Fibroblast of skin of right biceps (primary cell): ENCODE measurements around the gene CYSTM1.
A peak's percentile ranks its signal among the peaks of the same experiment; 100 is the strongest.

Experiments used
- DNase-seq: peaks from one replicate; pipeline ENCODE4 v3.0.0-alpha.2; 2013

CYSTM1 gene

DNA sequence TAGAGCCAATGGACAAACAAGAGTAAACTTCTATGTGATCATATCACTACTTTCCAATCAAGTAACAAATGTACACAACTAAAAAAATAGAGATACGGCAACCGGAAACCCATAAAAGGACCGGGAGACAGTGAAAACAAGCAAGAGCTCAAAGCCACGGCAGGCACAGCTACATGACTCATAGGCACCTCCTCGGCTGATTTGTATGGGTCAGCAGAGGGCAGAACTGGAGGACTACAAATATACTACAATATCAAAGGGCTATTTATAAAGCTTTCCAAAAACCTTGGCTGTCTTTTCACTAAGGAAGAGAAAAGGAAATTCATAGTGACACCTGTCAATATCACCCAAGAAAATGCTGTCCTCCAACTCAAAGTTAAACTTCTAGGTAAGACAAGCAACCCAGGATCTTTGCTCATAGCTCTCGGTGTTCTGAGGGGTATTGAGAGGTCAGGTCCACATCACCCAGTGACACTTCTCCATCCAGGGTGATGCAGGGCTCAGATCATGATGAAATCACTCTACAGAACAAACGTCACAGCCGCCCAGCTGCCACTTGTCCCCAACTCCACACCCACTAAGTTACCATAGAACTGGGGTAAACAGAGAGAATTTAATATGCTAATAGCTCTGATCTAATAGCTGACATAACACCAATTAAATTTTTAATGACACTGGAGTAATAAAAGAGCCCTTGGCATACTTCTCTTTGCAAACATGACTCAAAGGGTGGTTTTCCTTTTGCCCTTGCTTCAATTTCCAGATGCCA lies 86.6 kb downstream of the CYSTM1 start:
- DNase-seq = peak; percentile 74

DNA sequence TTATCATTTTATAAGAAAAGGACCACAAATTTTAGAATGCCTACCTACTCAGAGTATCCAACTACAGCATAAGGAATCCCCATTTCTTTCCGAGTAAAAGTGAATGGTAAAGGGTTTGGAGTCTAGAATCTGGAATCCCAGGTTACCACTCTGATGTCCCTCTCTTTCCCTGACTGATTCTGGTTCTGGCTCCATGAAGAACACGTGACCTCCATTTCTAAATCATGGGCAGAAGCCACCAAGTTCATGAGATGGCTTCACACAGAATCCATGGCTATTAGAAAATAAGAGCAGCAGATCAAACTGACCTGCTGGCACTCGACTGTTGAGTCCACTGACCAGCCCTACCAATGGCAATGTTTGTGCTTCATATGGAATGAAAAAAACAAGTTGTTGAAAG lies 87.2 kb downstream of the CYSTM1 start:
- no peak for DNase-seq

DNA sequence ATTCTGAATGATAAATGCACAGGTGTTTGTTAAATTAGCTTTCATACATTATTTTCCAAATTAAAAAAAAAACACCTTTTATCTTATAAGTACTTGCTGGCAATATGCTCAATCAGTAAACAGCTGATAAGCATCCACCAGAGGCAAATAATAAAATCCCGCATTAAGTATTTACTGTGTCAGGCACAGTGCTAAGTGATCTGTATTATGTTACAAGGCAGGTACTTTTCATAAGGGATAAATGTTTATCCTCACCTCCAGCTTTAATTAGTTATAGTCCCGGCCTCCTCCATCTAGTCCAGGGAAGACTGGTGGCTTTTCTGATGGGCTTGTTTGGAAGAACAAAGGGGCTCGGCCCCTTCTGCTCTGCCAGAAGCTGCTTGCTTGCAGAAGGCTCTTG lies 87.9 kb downstream of the CYSTM1 start:
- no peak for DNase-seq

DNA sequence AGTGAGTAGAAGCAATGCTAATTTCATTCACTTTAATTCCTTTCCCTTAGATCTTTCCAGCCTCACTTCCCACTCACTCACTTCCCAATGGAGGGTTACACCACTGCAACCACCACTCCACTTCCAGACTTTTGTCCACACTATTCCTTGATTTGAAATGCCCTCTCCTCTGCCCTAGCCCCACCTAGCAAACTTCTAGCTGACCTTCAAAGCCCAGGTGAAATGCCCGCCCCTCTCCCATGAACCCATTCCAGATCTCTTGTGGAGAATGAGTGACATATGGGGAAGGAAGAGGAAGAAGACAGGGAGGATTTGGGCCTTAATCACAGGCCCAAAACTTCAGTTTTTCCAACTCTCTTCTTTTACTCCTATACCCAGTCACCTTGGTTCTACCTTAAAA lies 90.9 kb downstream of the CYSTM1 start:
- no peak for DNase-seq

DNA sequence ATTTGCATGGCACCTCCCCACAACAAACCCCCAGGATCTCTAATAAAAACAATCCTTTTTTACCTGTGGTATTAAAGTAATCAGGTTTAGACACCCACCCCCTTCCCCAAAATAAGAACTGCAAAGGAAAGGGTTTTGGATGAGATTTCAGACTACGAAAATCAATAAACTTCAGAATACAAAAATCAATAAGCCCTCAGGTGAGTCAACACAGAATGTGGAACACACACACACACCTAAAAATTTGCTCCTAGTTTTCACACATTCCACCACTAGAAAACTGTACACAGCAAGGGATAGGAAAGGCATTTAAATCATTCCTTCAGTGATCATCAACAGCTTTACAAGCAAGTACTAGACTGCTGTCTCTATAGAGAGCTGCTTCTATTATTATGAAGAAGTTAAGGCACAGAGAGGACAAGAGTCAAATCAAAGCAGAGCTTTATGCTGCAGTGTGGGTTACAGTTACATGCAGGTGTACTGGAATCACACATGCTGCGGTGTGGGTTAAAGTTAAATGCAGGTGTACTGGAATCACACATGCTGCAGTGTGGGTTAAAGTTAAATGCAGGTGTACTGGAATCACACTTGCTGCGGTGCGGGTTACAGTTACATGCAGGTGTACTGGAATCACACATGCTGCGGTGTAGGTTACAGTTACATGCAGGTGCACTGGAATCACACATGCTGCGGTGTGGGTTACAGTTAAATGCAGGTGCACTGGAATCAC lies 91.6 kb downstream of the CYSTM1 start:
- DNase-seq = no peak

DNA sequence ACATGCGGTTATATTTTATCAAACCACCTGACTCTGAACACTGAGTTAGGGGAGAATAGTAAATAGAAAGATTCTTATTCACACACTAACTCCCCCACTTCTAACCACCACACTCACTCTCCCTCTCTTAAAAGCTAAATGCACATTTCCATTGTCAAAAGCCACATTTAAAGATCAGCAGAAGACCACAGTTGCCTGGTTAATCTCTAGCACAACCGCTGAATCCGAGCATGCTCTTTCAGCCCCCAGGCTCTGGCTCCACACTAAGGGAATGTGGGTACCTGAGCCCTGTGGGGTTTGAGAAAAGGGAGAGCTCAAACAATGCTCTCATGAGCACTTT lies 92.2 kb downstream of the CYSTM1 start:
- no peak for DNase-seq

DNA sequence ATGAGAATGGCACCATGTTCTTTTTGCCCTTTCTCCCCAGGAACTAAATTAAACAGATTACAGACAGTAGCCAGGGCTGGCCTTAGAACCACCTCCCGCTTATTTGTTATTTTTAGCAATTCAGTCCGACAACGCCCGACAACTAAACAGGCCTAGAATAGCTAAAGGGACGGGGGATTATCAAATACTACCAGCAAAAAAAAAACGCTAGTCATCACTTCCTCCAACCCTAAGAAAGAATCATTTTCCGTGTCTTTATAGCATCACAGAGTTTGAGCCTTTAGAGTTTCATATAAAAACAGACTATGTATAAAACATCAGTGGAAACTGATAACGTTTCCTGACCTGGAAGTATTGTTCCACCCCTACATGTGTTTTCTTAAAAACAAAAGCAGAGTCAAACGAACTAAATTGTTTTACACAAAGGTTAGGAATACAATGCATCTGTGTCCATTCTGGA lies 92.6 kb downstream of the CYSTM1 start:
- DNase-seq = no peak

DNA sequence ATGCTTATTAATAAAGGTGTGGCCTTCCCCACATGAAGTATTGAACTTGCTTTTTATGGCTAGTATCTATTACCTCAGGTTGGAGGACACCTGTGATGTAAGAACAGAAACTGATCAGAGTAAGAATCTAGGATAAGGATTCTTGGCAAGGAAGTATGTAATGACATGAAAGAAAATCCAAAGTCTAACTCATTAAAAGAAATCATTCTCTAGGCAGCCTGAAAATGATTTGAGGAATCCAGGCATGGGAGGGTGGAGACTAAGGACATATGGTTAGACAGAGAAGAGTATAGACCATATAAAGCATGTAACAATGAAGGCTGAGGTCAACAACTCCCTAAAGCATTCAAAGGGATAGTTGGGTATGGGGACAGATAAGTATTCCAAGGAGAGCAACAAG lies 95.0 kb downstream of the CYSTM1 start:
- DNase-seq = no peak

DNA sequence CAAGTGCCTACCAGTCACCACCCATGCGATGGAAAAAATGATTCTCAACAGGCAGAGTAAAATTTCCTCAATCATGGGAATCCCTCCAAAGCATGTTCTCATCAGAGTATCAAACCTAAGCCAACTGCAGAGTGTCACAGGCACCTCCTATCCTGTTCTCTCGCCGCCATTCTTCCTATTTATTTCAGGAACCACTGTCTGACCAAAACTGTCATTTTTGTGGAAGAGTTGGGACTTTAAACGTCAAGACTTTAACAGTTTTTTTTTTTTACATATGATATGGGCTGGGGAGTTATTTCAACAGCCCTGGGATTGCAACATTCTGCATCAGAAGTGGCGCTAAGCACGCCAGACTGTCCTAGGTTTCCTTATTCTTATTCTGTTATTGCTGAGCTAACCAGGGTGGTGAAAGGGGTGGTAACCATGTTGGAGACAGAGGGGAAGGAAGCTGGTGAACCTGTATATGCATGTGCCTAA lies 98.5 kb downstream of the CYSTM1 start:
- no peak for DNase-seq

DNA sequence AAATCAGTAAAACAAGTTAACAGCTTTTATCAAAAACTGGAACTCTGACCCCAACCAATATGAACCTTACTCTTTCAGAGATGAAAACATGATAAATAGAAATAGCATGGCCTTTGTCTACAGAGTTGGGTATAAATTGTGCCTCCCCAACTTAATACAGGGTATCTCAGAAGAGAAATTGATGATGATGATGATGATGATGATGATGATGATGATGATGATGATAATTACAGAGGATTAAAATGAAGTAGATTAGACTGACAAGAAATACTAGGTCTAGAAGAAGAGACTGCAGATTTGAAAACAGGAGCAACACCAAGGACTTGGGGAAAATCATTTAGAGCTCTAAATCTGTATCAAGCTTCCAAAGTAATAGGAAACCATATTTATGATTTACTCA lies 100.8 kb downstream of the CYSTM1 start:
- no peak for DNase-seq

DNA sequence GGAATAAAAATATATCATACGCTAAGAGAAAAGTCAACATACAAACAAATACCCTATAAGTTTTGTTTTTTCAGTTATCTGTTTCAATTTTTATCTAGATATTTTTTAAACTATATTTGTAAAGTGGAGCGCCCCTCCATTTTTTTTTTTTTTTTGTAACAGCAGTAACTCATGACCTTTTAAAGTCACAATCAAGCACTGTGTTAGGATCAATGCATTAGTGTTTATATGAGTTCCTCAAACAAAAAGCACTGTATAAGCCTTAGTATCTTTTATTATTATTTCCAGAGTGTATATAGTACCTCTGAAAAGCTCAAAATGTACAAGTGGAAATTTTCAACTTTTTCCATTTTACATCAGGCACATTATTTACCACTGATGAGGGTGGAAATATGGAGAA lies 107.3 kb downstream of the CYSTM1 start:
- DNase-seq = no peak

DNA sequence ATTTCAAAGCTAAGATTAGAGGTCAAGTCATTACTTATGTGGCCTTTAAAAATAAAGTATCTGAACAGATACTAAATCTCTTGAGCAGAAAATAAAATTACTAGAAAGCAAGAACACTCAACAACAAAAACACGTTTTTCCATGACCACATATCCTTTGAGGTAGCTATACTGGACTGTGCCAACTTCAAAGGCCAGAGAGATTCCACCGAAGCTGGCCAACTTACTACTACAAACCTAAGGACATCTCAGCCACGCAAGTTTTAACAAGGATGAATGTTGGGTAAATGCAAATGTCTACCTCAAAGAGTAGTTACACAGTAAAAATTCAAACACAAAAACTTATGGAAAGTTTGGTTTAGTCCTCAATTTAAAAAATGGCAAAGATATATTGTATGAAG lies 109.0 kb downstream of the CYSTM1 start:
- no peak for DNase-seq

DNA sequence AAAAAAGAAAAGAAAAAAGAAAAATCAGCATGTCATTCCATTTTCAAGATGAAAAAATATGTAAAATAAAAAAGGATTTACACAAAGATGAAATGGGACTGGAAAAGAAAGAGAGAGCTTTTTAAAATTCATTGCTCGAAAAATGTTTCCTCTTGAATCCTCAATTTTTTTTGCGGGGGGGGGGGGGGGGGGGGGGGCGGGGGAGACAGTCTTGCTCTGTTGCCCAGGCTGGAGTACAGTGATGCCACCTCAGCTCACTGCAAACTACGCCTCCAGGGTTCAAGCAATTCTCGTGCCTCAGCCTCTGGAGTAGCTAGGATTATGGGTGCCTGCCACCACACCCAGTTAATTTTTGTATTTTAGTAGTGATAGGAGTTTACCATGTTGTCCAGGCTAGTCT lies 111.4 kb downstream of the CYSTM1 start:
- DNase-seq = no peak

DNA sequence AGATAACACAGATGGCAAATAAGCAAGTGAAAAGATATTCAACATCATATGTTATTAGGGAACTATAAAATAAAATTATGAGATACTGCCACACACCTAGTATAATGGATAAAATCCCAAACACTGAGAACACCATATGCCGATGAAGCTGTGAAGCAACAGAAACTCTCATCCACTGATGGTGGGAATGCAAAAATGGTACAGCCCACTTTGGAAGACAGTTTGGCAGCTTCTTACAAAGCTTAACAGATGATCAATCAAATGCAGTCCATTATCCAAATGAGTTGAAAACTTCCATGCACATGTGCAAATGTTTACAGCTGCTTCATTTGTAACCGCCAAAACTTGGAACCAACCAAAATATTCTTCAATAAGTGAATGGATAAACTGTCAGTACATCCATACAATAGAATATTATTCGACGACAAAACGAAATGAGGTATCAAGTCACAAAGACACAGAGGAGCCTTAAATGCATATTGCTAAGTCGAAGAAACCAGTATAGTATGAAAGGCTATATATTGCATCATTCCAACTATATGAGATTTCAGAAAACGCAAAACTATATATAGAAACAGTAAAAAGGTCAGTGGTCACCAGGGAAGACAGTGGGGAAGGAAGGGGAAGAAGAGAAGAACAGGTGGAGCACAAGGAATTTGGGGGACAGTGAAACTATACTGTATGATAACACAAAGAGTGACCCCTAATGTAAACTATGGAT lies 113.0 kb downstream of the CYSTM1 start:
- no peak for DNase-seq

DNA sequence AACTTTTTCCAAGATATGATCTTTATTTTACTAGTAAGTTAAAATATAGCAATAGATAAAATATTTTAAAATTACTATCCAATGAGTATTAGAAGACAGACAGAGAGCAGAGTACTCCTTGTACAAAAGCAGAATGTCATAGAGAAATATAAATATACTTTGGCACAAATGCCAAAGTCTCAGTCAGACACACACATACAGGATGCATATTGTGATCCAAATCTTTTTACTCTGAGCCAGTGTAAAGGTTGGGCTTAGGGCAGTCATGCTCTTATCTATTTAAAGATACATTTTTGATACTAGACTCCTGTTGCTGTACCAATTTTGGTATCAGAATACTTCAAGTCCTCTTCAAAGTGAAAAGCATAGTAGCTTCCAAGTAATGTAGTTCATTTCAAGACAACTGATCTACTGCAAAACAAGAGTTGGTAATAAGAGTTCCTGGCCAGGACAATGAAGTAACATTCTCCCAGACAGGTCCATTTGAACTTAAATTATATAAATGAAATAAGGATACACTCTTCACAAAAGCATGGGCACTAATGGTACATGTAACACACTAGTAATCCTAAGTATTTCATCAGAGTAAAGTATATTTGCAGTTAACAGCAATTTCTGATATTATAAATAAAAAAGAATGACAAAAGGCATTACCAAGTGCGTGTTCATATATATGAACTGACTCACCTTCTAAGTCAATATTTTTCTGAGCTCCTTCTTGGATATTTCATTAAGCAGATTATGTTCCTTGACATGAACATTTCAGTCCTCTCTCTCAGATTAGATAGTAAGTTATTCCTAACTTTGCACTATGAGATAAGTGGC lies 117.4 kb downstream of the CYSTM1 start:
- peak; percentile 56 for DNase-seq
